Endothelial cell of umbilical vein (primary cell): ENCODE results near the gene MAPK11. TPM values are rescaled to one million over a fixed set of nuclear protein-coding genes. Genes with fewer than 3 reads are reported as not detected.

ENCODE experiments used
- BruUV-seq: library from RNA; stranded (reverse); fragments of 400-500 nt; replicated peaks from 2 replicates; lab custom pipeline; 2021; lab: Mats Ljungman, UMichigan
- CTCF ChIA-PET: fragments of 300-600, 350-600 bp; sonication (Branson Sonifier 250); formaldehyde crosslinking; loops from one replicate; lab custom pipeline; 2021; ENCODE audit warnings: antibody characterized with exemption, inconsistent platforms; lab: Charles Lee
- POLR2A ChIA-PET: fragments of 300-600, 350-600 bp; sonication (Branson Sonifier 250); formaldehyde crosslinking; loops from one replicate; lab custom pipeline; 2021; ENCODE audit warnings: antibody characterized with exemption, inconsistent platforms; lab: Charles Lee
- DNase-seq: peaks from one replicate; pipeline ENCODE4 v3.0.0-alpha.2; 2011; ENCODE audit warnings: low read depth, low spot score
- FAIRE-seq: peaks from 2 replicates; lab custom pipeline; 2011; peaks lifted over from hg19 to GRCh38; lab: Jason Lieb, UNC
- H2AFZ ChIP-seq: 2 replicates; pipeline ENCODE4 v1.6.0; 2012; ENCODE audit warnings: low read depth, low read length, control low read depth, inconsistent platforms
- H3K27ac ChIP-seq: 2 replicates; pipeline ENCODE4 v1.5.1; 2011; ENCODE audit warnings: low read depth, mild to moderate bottlenecking, control low read depth, low read length, moderate library complexity; ENCODE audit not compliant: insufficient read depth
- H3K27me3 ChIP-seq, 2 experiments: 2 replicates each; pipeline versions ENCODE4 v1.6.0 to v1.6.1; 2011; ENCODE audit warnings: low read length in 2 of 2, mixed read lengths in 1 of 2; ENCODE audit not compliant: control insufficient read depth in 2 of 2, insufficient read depth in 2 of 2
- H3K36me3 ChIP-seq, 2 experiments: 2 replicates in 1 of 2; 3 replicates in 1 of 2; pipeline ENCODE4 v1.5.1; 2011; ENCODE audit warnings: low read length in 2 of 2, mild to moderate bottlenecking in 1 of 2, moderate library complexity in 1 of 2; ENCODE audit not compliant: control insufficient read depth in 2 of 2, insufficient read depth in 2 of 2; ENCODE audit errors: extremely low read depth in 1 of 2
- H3K4me1 ChIP-seq: 3 replicates; pipeline ENCODE4 v1.5.1; 2011; ENCODE audit warnings: mild to moderate bottlenecking, low read length; ENCODE audit not compliant: control insufficient read depth, insufficient read depth; ENCODE audit errors: extremely low read depth
- H3K4me2 ChIP-seq: 2 replicates; pipeline ENCODE4 v1.6.1; 2011; ENCODE audit warnings: low read length, control low read depth, mixed read lengths; ENCODE audit not compliant: insufficient read depth
- H3K4me3 ChIP-seq, 3 experiments: fragments of 200-600 bp in 1 of 3; sonication (generic), shearing (Covaris generic) in 1 of 3; replicated peaks in 1 of 3; 2 replicates each; pipeline ENCODE4 v1.5.1; 2011 to 2016; ENCODE audit warnings: control low read depth in 3 of 3, low read length in 3 of 3, mild to moderate bottlenecking in 2 of 3, inconsistent platforms in 1 of 3, low read depth in 1 of 3, moderate library complexity in 1 of 3; ENCODE audit not compliant: insufficient read depth in 1 of 3
- H3K79me2 ChIP-seq: 2 replicates; pipeline ENCODE4 v1.6.0; 2012; ENCODE audit warnings: low read length, inconsistent platforms; ENCODE audit not compliant: control insufficient read depth, insufficient read depth
- H3K9ac ChIP-seq: replicated peaks from 2 replicates; pipeline ENCODE3; 2011; ENCODE audit warnings: low read length, control low read depth; ENCODE audit not compliant: insufficient read depth; ENCODE audit errors: extremely low read depth
- H3K9me1 ChIP-seq: replicated peaks from 3 replicates; pipeline ENCODE4 v1.6.0; 2011; ENCODE audit warnings: mild to moderate bottlenecking, low read length; ENCODE audit not compliant: control insufficient read depth, insufficient read depth; ENCODE audit errors: extremely low read depth
- H3K9me3 ChIP-seq: replicated peaks from 2 replicates; pipeline ENCODE4 v1.5.1; 2012; ENCODE audit warnings: low read length, inconsistent platforms; ENCODE audit not compliant: control insufficient read depth, insufficient read depth
- H4K20me1 ChIP-seq: replicated peaks from 2 replicates; pipeline ENCODE3; 2011; ENCODE audit warnings: mild to moderate bottlenecking, low read length; ENCODE audit not compliant: control insufficient read depth, insufficient read depth; ENCODE audit errors: extremely low read depth
- CTCF ChIP-seq, 2 donors: IDR thresholded peaks; 1 replicate in 1 of 2; 2 replicates in 1 of 2; pipeline ENCODE4 v1.5.1; 2011; ENCODE audit warnings: low read length in 2 of 2, mild to moderate bottlenecking in 2 of 2, moderate library complexity in 2 of 2, control low read depth in 1 of 2, inconsistent platforms in 1 of 2, low read depth in 1 of 2; ENCODE audit not compliant: insufficient read depth in 1 of 2; ENCODE audit errors: extremely low read depth in 1 of 2
- EZH2 ChIP-seq: IDR thresholded peaks from 2 replicates; pipeline ENCODE4 v1.6.1; 2012; ENCODE audit warnings: borderline replicate concordance, low read depth, mild to moderate bottlenecking, moderate library complexity, low read length, inconsistent platforms; ENCODE audit not compliant: severe bottlenecking
- FOS ChIP-seq: IDR thresholded peaks from 2 replicates; pipeline ENCODE4 v1.6.1; 2011; ENCODE audit warnings: mild to moderate bottlenecking, low read length, moderate library complexity, borderline replicate concordance; ENCODE audit not compliant: insufficient read depth
- GATA2 ChIP-seq: IDR thresholded peaks from 2 replicates; pipeline ENCODE4 v1.7.0; 2011; ENCODE audit warnings: low read depth, mild to moderate bottlenecking, moderate library complexity, mixed read lengths, low read length; ENCODE audit not compliant: insufficient read length, insufficient read depth
- JUN ChIP-seq: IDR thresholded peaks from 2 replicates; pipeline ENCODE4 v1.6.1; 2011; ENCODE audit warnings: borderline replicate concordance, low read depth; ENCODE audit not compliant: insufficient read length, insufficient read depth
- MAX ChIP-seq: IDR thresholded peaks from 2 replicates; pipeline ENCODE4 v1.6.1; 2011; ENCODE audit not compliant: insufficient read depth, insufficient read length
- MYC ChIP-seq: IDR thresholded peaks from one replicate; pipeline ENCODE4 v1.6.1; 2011; ENCODE audit warnings: mild to moderate bottlenecking, low read depth, low read length
- POLR2A ChIP-seq: IDR thresholded peaks from 2 replicates; pipeline ENCODE4 v1.6.1; 2012; ENCODE audit warnings: low read depth, mild to moderate bottlenecking, control low read depth, low read length
- POLR2AphosphoS5 ChIP-seq: IDR thresholded peaks from 2 replicates; pipeline ENCODE4 v1.6.1; 2012; ENCODE audit warnings: low read depth, mild to moderate bottlenecking, control low read depth, low read length, moderate library complexity; ENCODE audit not compliant: insufficient read depth
- dilution Hi-C: fragments of 300-500 bp; cut with MboI; formaldehyde crosslinking; loops from one replicate; pipeline ENCODE4 v1.15.0; 2019; ENCODE audit warnings: low sequenced_read_pairs; ENCODE audit not compliant: extremely low pct_ligation_motif_present
- intact Hi-C: fragments of 100-400 bp; cut with micrococcal nuclease; formaldehyde crosslinking; loops from one replicate; pipeline ENCODE4 v1.10.0; 2022
- polyA plus RNA-seq, 4 experiments: library from polyadenylated mRNA; depleted of rRNA in 3 of 4; stranded (reverse) in 3 of 4; unstranded in 1 of 4; fragments of >200 nt; gene quantifications; 2 replicates each; pipeline versions ENCODE4 v1.2.1 to v1.2.3, GENCODE V29; 2011 to 2012; ENCODE audit warnings: missing spikeins in 1 of 4
- total RNA-seq: library from RNA; stranded (reverse); gene quantifications from 2 replicates; pipeline ENCODE4 v1.2.3, GENCODE V29; 2021

Gene MAPK11
- total and polyA plus RNA-seq, 2 donors (not counting 3 experiments of a cell fraction or from before 2014, with no cell fraction given): 22.8 to 26.3 TPM

- no peak overlapping the region for H2AFZ ChIP-seq
- no peak overlapping the region for H3K4me2 ChIP-seq
- H4K20me1 ChIP-seq: no peaks in the 10 kb centered on the region
- TF ChIP-seq POLR2AphosphoS5 (no peak), POLR2A (no peak), GATA2 (no peak), FOS (no peak), JUN (no peak), MAX (no peak), CTCF (IDR thresholded peaks at IDR 0.05; ENCODE audit: extremely low read depth in 1 of 2, insufficient read depth in 1 of 2, low read depth in 1 of 2, low read length in 2 of 2) (no peak), MYC (no peak), EZH2 (no peak)
- CTCF ChIA-PET: interaction anchor here (0.9 to 4.9 kb wide), 5 partner anchors 11 to 262 kb away, joined by 3 to 41 read pairs (median 3); partner anchors contain the start of genes HDAC10 and SCO2
- H3K9me3 ChIP-seq: no peaks in the 10 kb centered on the region
- no peak overlapping the region for H3K9ac ChIP-seq
- intact Hi-C loops: no loop called here
- POLR2A ChIA-PET: no interaction called here
- no peak overlapping the region for H3K27ac ChIP-seq
- H3K79me2 ChIP-seq: peaks cover 22% of the 10 kb centered on the region
- BruUV-seq: no TSS peak
- DNase-seq: no peak
- no peak for FAIRE-seq
- no peaks in the 10 kb centered on the region for H3K9me1 ChIP-seq
- H3K36me3 ChIP-seq: peaks cover 0 to 6% of the 10 kb centered on the region in 2 experiments
- H3K27me3 ChIP-seq: no peaks in the 10 kb centered on the region
- no peak overlapping the region for H3K4me3 ChIP-seq
- peaks cover 11% of the 10 kb centered on the region for H3K4me1 ChIP-seq
- dilution Hi-C loops: no loop called here
Measured at GRCh38 chr22:50262973-50263617, 7.1 kb downstream of the MAPK11 start.
